GM12801 (cell line): ENCODE measurements around the gene ZNF319.

Experiments used
- TF ChIP-seq, protein P1 (sequence below): IDR thresholded peaks from one replicate; pipeline ENCODE4 v1.5.1; 2011; ENCODE audit warnings: control low read depth; ENCODE audit not compliant: insufficient read length; ENCODE audit errors: extremely low read depth

Gene ZNF319

DNA sequence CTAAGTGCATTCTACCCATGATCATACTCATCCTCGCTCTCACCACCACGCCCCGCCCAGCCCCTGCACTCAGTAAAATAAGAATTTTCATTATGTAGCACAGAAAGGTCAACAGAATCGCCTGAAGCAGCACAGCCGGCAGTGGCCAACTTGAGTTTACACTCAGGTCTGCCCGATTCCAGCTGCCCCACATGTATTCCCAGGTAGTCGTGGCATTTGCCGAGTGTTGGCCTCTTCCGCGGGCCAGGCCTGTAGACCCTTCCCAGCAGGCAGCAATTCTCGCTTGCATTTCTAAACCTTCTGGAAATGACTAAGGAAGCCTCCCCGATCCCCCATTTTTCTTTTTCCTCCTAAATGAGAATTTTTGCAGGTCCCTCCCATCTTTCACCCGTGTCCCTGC lies 30.2 kb downstream of the ZNF319 start:
- TF ChIP-seq, protein P1, sequence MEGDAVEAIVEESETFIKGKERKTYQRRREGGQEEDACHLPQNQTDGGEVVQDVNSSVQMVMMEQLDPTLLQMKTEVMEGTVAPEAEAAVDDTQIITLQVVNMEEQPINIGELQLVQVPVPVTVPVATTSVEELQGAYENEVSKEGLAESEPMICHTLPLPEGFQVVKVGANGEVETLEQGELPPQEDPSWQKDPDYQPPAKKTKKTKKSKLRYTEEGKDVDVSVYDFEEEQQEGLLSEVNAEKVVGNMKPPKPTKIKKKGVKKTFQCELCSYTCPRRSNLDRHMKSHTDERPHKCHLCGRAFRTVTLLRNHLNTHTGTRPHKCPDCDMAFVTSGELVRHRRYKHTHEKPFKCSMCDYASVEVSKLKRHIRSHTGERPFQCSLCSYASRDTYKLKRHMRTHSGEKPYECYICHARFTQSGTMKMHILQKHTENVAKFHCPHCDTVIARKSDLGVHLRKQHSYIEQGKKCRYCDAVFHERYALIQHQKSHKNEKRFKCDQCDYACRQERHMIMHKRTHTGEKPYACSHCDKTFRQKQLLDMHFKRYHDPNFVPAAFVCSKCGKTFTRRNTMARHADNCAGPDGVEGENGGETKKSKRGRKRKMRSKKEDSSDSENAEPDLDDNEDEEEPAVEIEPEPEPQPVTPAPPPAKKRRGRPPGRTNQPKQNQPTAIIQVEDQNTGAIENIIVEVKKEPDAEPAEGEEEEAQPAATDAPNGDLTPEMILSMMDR: no peak

DNA sequence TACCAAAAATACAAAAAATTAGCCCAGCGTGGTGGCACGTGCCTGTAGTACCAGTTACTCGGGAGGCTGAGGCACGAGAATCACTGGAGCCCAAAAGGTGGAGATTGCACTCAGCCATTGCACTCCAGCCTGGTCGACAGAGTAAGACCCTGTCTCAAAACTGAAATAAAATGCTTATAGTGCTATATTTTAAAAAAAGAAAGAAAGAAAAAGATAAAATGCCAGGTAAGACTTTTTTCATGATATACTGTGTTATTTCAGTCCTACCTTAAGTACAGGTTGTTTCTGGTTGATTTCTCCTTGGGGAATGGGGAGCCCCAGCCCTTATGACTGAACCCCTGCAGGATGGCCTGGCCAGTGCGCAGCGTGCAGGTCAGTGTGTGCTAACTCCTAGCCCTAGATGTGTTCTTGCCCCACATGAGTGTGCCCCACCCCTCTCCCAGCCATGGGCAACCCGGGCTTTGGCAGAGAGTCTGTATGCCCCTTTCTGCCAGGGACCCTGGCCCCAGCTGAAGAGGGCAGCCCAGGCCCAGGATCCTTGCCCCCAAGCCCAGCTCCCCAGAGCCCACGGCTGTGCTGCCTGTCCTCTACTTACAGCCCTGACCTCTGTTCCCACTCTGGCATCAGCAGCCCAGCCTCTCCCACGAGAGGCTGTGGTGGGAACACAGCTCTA lies 30.9 kb downstream of the ZNF319 start:
- TF ChIP-seq, protein P1: no peak

DNA sequence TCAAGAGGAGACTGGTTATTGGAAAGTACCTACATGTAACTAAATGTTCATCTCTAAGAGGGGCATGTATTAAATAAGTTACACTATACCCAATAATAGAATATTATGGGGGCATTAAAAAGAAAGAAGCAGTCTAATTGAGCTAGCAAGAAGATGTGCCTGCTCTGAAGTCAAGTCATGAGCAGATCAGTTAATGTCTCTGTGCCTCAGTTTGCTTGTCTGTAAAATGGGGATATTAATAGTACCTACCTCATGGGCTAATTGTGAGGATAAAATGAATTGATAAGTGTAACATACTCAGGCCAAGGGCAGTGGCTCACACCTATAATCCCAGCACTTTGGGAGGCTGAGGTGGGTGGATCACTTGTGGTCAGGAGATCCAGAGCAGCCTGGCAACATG lies 32.6 kb downstream of the ZNF319 start:
- TF ChIP-seq, protein P1: no peak

DNA sequence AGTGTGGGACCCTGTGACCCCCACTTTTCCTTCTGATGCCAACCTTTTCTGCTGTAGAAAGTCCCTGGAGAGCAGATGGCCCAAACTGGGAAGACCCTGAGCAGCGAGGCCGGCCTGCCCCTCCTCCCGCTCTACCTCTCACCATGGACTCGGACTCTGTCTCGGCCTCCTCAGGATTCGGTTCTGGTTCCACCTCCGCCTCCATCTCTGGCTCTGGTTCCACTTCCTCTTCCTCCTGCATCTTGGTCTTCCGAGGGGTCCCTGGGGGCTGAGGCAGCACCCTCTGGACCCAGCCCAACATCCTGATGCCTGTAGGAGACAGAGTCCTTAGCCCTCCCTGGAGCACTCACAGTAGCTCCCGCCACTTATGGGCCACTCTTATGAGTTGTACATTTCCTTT lies 33.5 kb downstream of the ZNF319 start:
- TF ChIP-seq, protein P1: no peak

DNA sequence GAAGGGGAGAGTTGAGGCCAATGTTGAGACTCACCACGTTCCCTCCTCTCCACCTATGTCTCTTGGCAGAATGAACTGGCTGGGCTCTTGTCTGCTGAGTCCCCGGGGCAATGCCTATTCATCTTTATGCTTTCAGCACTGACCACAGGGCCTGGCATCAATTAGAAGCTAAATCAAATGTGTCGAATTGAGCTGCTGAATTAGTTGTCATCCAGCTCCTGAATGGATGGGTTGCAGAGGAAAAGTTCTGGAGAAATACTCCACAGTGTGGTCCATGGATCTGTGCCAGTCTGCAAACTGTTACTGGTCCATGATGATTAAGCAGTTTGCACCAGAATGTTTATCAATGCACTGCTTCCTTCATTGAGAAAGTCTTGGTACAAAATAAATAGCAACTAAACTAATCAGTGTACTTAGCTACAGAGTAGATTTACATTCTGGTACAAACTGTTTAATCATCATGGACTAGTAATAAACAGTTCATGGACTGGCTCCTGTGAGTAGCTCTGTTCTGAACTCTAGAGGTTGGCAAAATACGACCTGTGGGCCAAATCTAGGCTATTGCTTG lies 34.2 kb downstream of the ZNF319 start:
- TF ChIP-seq, protein P1: no peak

DNA sequence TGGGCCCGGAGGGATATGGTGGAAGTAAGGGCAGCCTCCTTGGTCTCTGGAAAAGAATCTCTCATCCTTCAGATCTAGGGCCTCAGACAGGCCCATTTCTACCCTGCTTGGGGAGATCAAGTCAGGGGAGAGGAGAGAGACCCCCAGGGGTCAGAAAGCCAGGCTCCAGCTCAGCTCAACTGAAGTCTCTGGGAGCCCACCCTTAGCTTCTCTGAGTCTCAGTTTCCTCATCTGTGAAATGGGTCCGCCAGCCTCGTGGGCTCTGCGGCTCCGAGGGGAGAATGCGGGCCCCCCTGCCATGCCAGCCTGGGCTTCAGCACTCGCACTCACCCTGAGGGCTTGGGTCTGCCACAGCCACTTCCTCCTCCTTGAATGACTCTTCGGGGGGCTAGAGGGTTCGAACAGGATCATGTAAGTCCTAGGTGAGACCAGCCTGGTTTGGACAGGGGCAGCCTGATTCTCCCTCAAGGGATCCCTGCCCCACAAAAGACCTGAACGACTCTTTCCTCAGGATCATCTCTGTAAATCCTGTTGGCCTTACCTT lies 36.2 kb downstream of the ZNF319 start:
- TF ChIP-seq, protein P1: no peak

DNA sequence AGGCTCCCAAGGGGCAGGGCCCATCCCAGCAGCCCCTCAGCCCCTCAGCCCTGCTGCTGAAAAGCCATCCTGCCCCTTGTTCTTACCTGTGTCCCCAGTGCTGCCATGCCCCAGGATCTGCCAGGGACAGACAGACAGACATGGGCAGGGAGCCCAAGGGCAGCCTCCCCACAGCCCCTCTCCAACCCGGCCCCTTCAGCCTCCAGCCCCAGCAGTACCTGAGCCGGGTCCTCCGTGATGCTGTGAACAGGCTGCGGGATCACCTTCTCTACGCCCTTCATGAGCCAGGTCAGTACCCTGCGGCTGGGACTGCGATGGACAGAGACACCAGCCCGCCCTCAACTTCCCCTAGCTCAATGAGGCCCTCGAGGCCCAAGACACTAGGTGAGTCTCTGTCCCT lies 37.7 kb downstream of the ZNF319 start:
- TF ChIP-seq, protein P1: no peak
